ENCODE results near the gene PPP2R3B. TPM values are rescaled to one million over a fixed set of nuclear protein-coding genes. Genes with fewer than 3 reads are reported as not detected.
"Not testable (repeated sequence)": the region's sequence is repeated elsewhere in the genome, so short reads cannot be mapped to it uniquely, and the experiment has no call there.

Gene PPP2R3B
- polyA plus RNA-seq, 2 donors: 18.5 to 54.1 TPM

DNA sequence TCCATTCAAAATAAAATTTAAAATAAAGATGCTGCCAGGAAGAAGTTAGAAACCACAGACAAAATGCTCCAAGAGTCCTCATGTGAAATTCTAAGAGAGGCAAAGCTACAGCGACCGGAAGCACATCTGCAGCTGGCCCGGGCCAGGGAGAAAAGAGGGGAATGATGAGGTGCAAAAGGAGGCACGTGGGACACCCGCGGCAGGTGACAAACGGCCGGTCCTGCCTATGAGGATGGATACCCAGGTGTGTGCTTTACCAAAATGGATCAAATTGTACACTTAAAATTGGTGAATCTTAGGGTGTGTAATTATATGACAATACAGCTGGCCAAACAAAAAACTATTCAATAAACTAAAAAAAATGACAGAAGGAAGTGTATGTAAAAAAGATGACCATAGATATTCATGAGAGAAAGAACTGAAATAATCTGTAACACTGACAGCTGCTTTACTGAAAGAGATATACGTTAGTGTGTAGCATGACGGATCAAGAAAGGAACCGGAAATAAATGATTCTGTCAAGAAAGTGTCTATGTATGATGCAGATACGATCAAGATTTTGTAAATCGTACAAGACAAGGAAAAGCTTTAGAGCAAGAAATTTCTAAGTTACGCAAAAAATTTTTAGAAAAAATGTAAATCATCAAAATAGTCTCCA lies 29.5 kb downstream of the PPP2R3B start:
- Histone ChIP-seq H3K27me3 (ENCODE audit: control insufficient read depth in 1 of 2, insufficient read depth in 2 of 2, low read length in 2 of 2) (no peaks in the 10 kb centered on the region), H3K36me3 (ENCODE audit: control insufficient read depth in 2 of 2, insufficient read depth in 2 of 2, low read length in 1 of 2) (peaks cover 0 to 32% of the 10 kb centered on the region in 2 donors)
- WGBS, 2 donors: 83 to 88% methylated on average over 14 of the region's 14 CpGs

DNA sequence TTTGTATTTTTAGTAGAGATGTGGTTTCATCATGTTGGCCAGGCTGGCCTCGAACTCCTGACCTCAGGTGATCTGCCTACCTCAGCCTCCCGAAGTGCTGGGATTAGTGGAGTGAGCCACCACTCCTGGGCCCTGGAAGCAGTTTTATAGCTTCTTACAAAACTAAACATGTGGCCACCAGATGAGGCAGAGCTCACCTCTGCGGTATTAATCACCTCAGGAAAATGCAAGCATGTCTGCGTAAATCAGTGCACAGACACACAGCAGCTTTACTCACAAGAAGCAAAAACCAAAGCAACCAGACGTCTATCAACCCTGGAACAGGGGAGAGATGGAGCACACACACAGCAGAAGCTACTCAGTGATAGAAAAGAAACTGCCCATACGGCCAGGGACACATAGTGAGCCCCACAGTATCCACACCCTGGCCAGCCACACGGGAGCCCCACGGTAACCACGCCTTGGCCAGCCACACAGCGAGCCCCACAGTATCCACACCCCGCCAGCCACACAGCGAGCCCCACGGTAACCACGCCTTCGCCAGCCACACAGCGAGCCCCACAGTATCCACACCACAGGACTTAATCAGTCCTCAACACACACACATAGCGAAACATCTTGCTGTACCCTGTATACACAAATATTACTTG lies 30.2 kb downstream of the PPP2R3B start:
- Histone ChIP-seq H3K4me3 (ENCODE audit: low read depth in 1 of 2, low read length in 2 of 2) (no peak overlapping the region), H3K4me1 (ENCODE audit: control insufficient read depth in 2 of 2, insufficient read depth in 2 of 2, low read length in 1 of 2) (no peaks in the 10 kb centered on the region), H3K36me3 (ENCODE audit: control insufficient read depth in 2 of 2, insufficient read depth in 2 of 2, low read length in 1 of 2) (peaks cover 0 to 32% of the 10 kb centered on the region in 2 donors), H3K27me3 (ENCODE audit: control insufficient read depth in 1 of 2, insufficient read depth in 2 of 2, low read length in 2 of 2) (no peaks in the 10 kb centered on the region), H3K9me3 (ENCODE audit: control insufficient read depth in 2 of 2, insufficient read depth in 1 of 2, low read depth in 1 of 2, low read length in 1 of 2) (peaks cover 4 to 17% of the 10 kb centered on the region in 2 donors), H3K27ac (ENCODE audit: low read depth in 2 of 2, low read length in 1 of 2) (no peak overlapping the region)
- 91 to 93% methylated on average over 17 of the region's 17 CpGs for WGBS, 2 donors

More for the DNA sequence above, 29.5 kb downstream of the PPP2R3B start:
- no peak overlapping the region for H3K27ac ChIP-seq (ENCODE audit: low read depth in 2 of 2, low read length in 1 of 2)
- peaks cover 4 to 19% of the 10 kb centered on the region in 2 donors for H3K9me3 ChIP-seq (ENCODE audit: control insufficient read depth in 2 of 2, insufficient read depth in 1 of 2, low read depth in 1 of 2, low read length in 1 of 2)
- no peaks in the 10 kb centered on the region for H3K4me1 ChIP-seq (ENCODE audit: control insufficient read depth in 2 of 2, insufficient read depth in 2 of 2, low read length in 1 of 2)
- H3K4me3 ChIP-seq (ENCODE audit: low read depth in 1 of 2, low read length in 2 of 2): no peak overlapping the region

DNA sequence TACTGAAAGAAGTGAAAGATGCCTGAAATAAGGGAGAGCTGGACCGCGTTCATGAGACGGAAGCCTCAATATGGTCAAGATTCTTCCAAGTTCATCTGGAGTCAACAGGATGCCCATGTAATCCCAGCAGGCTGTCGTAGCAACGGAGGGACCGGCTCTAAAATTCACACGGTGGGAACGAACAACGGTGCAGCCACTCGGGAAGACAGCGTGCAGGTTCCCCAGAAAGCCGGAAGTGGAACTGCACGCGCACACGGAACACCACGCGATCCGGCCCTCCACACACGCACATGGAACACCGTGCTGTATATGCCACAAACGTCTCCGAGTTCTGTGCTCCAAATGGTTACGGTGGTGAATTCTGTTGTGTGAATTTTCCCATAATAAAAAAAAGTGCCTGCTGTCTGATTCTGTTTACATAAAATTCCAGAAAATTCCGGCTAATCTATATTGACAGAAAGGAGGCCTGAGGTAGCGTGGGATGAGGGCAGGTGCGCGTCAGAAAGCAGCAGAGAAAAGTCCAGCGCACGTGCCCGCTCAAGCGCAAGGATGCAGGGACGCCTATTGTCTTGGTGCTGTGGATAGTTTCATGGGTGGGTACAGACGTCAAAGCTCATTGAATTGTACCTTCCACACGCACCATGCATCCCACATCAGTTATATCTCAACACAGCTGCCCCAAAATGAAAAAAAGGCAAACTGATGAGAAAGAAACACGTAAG lies 31.2 kb downstream of the PPP2R3B start:
- Histone ChIP-seq H3K36me3 (ENCODE audit: control insufficient read depth in 2 of 2, insufficient read depth in 2 of 2, low read length in 1 of 2) (peaks cover 0 to 22% of the 10 kb centered on the region in 2 donors), H3K27me3 (ENCODE audit: control insufficient read depth in 1 of 2, insufficient read depth in 2 of 2, low read length in 2 of 2) (no peaks in the 10 kb centered on the region), H3K4me1 (ENCODE audit: control insufficient read depth in 2 of 2, insufficient read depth in 2 of 2, low read length in 1 of 2) (no peaks in the 10 kb centered on the region), H3K4me3 (ENCODE audit: low read depth in 1 of 2, low read length in 2 of 2) (no peak overlapping the region), H3K9me3 (ENCODE audit: control insufficient read depth in 2 of 2, insufficient read depth in 1 of 2, low read depth in 1 of 2, low read length in 1 of 2) (peaks cover 2 to 10% of the 10 kb centered on the region in 2 donors), H3K27ac (ENCODE audit: low read depth in 2 of 2, low read length in 1 of 2) (no peak overlapping the region)
- 95 to 96% methylated on average over 35 of the region's 35 CpGs for whole genome bisulfite sequencing, 2 donors

DNA sequence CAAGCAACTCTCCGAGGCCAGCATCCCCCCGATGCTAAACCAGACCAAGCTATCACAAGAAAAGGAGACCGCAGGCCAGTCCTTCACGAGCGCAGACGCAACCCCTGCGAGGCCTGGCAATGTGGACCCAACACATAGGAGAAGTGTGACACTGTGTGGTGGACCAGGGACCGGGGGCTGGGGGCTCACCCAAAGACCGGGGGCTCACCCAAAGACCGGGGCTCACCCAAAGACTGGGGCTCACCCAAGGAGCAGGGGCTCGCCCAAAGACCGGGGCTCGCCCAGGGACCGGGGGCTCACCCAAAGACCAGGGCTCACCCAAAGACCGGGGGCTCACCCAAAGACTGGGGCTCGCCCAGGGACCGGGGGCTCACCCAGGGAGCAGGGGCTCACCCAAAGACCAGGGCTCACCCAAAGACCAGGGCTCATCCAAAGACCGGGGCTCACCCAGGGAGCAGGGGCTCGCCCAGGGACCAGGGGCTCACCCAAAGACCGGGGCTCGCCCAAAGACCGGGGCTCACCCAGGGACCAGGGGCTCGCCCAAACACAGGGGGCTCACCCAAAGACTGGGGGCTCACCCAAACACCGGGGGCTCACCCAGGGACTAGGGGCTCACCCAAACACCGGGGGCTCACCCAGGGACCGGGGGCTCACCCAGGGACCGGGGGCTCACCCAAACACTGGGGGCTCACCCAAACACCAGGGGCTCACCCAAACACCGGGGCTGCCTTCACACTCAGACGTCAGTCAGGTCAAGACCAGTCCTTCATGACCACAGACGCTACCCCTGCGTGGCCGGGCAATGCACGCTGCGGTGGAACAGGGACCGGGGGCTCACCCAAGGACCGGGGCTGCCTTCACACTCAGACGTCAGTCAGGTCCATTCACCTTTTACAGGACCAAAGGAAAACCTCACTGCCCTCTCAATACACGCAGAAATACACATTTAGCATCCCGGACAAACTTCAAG lies 32.9 kb downstream of the PPP2R3B start:
- Histone ChIP-seq H3K36me3 (ENCODE audit: control insufficient read depth in 2 of 2, insufficient read depth in 2 of 2, low read length in 1 of 2) (peaks cover 0 to 19% of the 10 kb centered on the region in 2 donors), H3K27me3 (ENCODE audit: control insufficient read depth in 1 of 2, insufficient read depth in 2 of 2, low read length in 2 of 2) (no peaks in the 10 kb centered on the region), H3K27ac (ENCODE audit: low read depth in 2 of 2, low read length in 1 of 2) (no peak overlapping the region), H3K4me3 (ENCODE audit: low read depth in 1 of 2, low read length in 2 of 2) (no peak overlapping the region), H3K9me3 (ENCODE audit: control insufficient read depth in 2 of 2, insufficient read depth in 1 of 2, low read depth in 1 of 2, low read length in 1 of 2) (peaks cover 0 to 4% of the 10 kb centered on the region in 2 donors), H3K4me1 (ENCODE audit: control insufficient read depth in 2 of 2, insufficient read depth in 2 of 2, low read length in 1 of 2) (no peaks in the 10 kb centered on the region)
- WGBS, 2 donors: 97 to 98% methylated on average over 37 to 39 of the region's 39 CpGs

DNA sequence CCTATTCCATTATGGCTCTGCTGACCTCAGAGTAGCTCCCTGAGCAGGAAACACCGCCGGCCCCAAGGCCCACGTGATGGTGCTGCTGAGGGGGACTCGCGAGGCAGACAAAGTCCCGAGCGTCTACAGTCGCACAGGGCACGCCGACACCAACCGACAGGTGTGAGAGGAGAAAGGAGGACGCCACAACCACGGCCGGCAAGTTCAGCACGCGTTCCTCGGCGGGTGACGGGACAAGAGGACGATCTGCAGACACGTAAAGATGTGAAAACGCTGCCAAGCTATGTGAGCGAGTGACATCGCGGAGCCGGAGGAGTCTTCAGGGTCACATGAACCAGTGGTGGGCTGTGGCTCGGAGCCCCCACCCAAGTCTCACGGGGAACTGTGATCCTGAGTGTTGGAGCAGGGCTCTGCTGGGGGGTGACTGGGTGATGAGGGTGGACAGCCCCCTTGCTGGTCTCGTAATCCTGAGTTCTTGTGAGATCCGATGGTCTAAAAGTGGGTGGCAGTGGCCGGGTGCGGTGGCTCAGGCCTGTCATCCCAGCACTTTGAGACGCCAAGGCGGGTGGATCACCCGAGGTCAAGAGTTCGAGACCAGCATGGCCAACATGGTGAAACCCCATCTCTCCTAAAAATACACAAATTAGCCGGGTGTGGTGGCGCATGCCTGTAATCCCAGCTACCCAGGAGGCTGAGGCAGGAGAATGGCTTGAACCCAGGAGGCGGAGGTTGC lies 34.0 kb downstream of the PPP2R3B start:
- Histone ChIP-seq H3K27ac (ENCODE audit: low read depth in 2 of 2, low read length in 1 of 2) (no peak overlapping the region), H3K9me3 (ENCODE audit: control insufficient read depth in 2 of 2, insufficient read depth in 1 of 2, low read depth in 1 of 2, low read length in 1 of 2) (no peaks in the 10 kb centered on the region), H3K36me3 (ENCODE audit: control insufficient read depth in 2 of 2, insufficient read depth in 2 of 2, low read length in 1 of 2) (peaks cover 0 to 16% of the 10 kb centered on the region in 2 donors), H3K27me3 (ENCODE audit: control insufficient read depth in 1 of 2, insufficient read depth in 2 of 2, low read length in 2 of 2) (no peaks in the 10 kb centered on the region), H3K4me3 (ENCODE audit: low read depth in 1 of 2, low read length in 2 of 2) (no peak overlapping the region), H3K4me1 (ENCODE audit: control insufficient read depth in 2 of 2, insufficient read depth in 2 of 2, low read length in 1 of 2) (no peaks in the 10 kb centered on the region)
- 97% methylated on average over 39 of the region's 39 CpGs for WGBS, 2 donors

DNA sequence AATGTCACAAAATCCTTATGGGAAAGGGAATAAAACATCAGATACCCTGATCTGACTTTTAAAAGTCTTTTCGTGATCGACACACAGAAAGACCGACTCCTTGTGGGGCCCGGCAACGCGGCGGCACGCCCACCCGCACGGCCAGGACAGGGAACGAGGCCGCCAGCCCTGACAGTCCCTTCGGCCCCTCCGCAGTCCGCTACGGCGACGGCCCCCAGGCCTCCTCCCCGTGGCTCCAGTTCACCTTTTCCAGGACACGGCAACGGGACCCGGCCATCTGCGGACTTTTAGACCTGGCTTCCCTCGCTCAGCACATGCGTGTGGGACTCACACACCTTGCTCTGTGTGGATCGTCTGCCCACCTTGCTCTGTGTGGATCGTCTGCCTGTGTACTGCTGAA lies 34.5 kb downstream of the PPP2R3B start:
- no peak overlapping the region for H3K27ac ChIP-seq (ENCODE audit: low read depth in 2 of 2, low read length in 1 of 2)
- no peaks in the 10 kb centered on the region for H3K4me1 ChIP-seq (ENCODE audit: control insufficient read depth in 2 of 2, insufficient read depth in 2 of 2, low read length in 1 of 2)
- no peaks in the 10 kb centered on the region for H3K9me3 ChIP-seq (ENCODE audit: control insufficient read depth in 2 of 2, insufficient read depth in 1 of 2, low read depth in 1 of 2, low read length in 1 of 2)
- WGBS, 2 donors: 95 to 97% methylated on average over 27 of the region's 27 CpGs
- no peaks in the 10 kb centered on the region for H3K27me3 ChIP-seq (ENCODE audit: control insufficient read depth in 1 of 2, insufficient read depth in 2 of 2, low read length in 2 of 2)
- H3K4me3 ChIP-seq (ENCODE audit: low read depth in 1 of 2, low read length in 2 of 2): no peak overlapping the region
- H3K36me3 ChIP-seq (ENCODE audit: control insufficient read depth in 2 of 2, insufficient read depth in 2 of 2, low read length in 1 of 2): peaks cover 0 to 22% of the 10 kb centered on the region in 2 donors

DNA sequence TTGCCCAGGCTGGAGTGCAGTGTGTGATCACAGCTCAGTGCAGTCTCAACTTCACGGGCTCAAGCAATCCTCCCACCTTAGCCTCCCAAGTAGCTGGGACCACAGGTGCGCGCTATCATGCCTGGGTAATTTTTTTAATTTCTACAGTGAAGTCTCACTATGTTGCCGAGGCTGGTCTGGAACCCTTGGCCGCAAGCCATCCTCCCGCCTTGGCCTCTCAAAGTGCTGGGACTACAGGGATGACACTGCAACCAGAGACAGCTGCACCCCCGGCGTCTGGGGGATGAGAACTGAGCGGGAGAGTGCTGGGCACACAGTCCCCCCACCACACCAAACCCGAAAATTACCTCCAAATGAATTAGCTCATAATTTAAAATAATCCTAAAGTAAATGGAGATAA lies 35.0 kb downstream of the PPP2R3B start:
- no peak overlapping the region for H3K4me3 ChIP-seq (ENCODE audit: low read depth in 1 of 2, low read length in 2 of 2)
- H3K9me3 ChIP-seq (ENCODE audit: control insufficient read depth in 2 of 2, insufficient read depth in 1 of 2, low read depth in 1 of 2, low read length in 1 of 2): no peaks in the 10 kb centered on the region
- H3K36me3 ChIP-seq (ENCODE audit: control insufficient read depth in 2 of 2, insufficient read depth in 2 of 2, low read length in 1 of 2): peaks cover 0 to 26% of the 10 kb centered on the region in 2 donors
- H3K27ac ChIP-seq (ENCODE audit: low read depth in 2 of 2, low read length in 1 of 2): no peak overlapping the region
- H3K4me1 ChIP-seq (ENCODE audit: control insufficient read depth in 2 of 2, insufficient read depth in 2 of 2, low read length in 1 of 2): no peaks in the 10 kb centered on the region
- no peaks in the 10 kb centered on the region for H3K27me3 ChIP-seq (ENCODE audit: control insufficient read depth in 1 of 2, insufficient read depth in 2 of 2, low read length in 2 of 2)
- 92 to 95% methylated on average over 10 of the region's 10 CpGs for WGBS, 2 donors

DNA sequence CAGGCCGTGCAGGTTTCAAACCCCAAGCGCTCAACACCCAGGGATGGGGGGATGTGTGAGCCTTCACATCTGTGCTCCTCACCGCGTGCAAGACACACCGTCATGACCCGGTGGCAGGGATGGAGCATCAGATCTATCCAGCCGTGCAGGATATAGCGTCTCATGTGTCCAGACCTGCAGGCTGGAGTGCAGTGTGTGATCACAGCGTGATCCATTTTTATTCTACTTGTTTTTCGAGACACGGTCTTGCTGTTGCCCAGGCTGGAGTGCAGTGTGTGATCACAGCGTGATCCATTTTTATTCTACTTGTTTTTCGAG lies 35.4 kb downstream of the PPP2R3B start:
- peaks cover 0 to 29% of the 10 kb centered on the region in 2 donors for H3K36me3 ChIP-seq (ENCODE audit: control insufficient read depth in 2 of 2, insufficient read depth in 2 of 2, low read length in 1 of 2)
- H3K4me1 ChIP-seq (ENCODE audit: control insufficient read depth in 2 of 2, insufficient read depth in 2 of 2, low read length in 1 of 2); H3K9me3 ChIP-seq (ENCODE audit: control insufficient read depth in 2 of 2, insufficient read depth in 1 of 2, low read depth in 1 of 2, low read length in 1 of 2); H3K27ac ChIP-seq (ENCODE audit: low read depth in 2 of 2, low read length in 1 of 2); H3K27me3 ChIP-seq (ENCODE audit: control insufficient read depth in 1 of 2, insufficient read depth in 2 of 2, low read length in 2 of 2); H3K4me3 ChIP-seq (ENCODE audit: low read depth in 1 of 2, low read length in 2 of 2): not testable (repeated sequence)
- 96 to 97% methylated on average over 11 of the region's 13 CpGs for WGBS, 2 donors

Measured in esophagus (tissue), 2 donors.